ENCODE measurements around the gene F13B. TPM values are rescaled to one million over a fixed set of nuclear protein-coding genes. Genes with fewer than 3 reads are reported as not detected.

F13B gene, protein sequence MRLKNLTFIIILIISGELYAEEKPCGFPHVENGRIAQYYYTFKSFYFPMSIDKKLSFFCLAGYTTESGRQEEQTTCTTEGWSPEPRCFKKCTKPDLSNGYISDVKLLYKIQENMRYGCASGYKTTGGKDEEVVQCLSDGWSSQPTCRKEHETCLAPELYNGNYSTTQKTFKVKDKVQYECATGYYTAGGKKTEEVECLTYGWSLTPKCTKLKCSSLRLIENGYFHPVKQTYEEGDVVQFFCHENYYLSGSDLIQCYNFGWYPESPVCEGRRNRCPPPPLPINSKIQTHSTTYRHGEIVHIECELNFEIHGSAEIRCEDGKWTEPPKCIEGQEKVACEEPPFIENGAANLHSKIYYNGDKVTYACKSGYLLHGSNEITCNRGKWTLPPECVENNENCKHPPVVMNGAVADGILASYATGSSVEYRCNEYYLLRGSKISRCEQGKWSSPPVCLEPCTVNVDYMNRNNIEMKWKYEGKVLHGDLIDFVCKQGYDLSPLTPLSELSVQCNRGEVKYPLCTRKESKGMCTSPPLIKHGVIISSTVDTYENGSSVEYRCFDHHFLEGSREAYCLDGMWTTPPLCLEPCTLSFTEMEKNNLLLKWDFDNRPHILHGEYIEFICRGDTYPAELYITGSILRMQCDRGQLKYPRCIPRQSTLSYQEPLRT
- total RNA-seq, result not detected in 2 replicates

DNA sequence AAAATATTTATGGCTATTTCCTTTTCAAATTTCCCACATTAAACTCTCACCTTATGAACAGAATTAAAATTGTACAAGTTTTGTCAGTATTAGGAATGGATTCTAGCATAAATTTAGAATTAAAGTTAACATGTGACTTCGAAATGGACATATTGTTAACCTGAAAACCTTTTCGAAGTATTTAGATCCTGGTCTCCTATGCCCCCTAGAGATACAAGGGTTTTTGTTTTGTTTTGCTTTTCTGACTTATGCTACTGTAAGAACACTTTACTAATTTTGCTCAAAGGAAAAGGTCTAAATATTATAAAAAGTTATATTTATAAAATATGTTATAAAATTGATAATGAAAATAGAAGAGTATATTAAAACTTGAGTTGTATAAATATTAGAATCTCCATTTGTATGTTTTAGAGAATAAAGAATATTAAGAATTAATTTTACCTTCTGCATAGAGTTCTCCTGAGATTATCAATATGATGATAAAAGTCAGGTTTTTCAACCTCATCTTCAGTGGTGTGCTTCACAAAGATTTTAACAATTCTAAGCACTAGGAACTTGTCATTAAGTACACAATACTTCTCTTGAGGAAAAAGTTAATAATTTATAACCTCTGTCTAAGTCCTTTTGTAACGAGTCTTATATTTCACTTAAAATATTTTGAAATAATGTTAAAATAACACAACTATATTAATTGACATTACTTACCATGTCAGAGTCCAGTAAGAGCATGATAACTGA is at the start of gene F13B:
Gene F13B, minus strand, starts transcription at position 542 of the 738 bp plus-strand sequence. Its CDS starts 37 bp downstream, at position 505.
- Histone ChIP-seq H3K36me3 (ENCODE audit: control insufficient read depth, insufficient read depth, low read length) (no peaks in the 10 kb centered on the region), H3K4me3 (ENCODE audit: low read depth, low read length) (no peak within 1 kb of the TSS), H3K27me3 (ENCODE audit: control insufficient read depth, insufficient read depth, low read length) (no peaks in the 10 kb centered on the region)
- no peak for DNase-seq (ENCODE audit: low read depth)
- TF ChIP-seq, protein P1, sequence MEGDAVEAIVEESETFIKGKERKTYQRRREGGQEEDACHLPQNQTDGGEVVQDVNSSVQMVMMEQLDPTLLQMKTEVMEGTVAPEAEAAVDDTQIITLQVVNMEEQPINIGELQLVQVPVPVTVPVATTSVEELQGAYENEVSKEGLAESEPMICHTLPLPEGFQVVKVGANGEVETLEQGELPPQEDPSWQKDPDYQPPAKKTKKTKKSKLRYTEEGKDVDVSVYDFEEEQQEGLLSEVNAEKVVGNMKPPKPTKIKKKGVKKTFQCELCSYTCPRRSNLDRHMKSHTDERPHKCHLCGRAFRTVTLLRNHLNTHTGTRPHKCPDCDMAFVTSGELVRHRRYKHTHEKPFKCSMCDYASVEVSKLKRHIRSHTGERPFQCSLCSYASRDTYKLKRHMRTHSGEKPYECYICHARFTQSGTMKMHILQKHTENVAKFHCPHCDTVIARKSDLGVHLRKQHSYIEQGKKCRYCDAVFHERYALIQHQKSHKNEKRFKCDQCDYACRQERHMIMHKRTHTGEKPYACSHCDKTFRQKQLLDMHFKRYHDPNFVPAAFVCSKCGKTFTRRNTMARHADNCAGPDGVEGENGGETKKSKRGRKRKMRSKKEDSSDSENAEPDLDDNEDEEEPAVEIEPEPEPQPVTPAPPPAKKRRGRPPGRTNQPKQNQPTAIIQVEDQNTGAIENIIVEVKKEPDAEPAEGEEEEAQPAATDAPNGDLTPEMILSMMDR (IDR thresholded peaks at IDR 0.05; ENCODE audit: insufficient read depth, low read length, poor library complexity, severe bottlenecking), result no peak

DNA sequence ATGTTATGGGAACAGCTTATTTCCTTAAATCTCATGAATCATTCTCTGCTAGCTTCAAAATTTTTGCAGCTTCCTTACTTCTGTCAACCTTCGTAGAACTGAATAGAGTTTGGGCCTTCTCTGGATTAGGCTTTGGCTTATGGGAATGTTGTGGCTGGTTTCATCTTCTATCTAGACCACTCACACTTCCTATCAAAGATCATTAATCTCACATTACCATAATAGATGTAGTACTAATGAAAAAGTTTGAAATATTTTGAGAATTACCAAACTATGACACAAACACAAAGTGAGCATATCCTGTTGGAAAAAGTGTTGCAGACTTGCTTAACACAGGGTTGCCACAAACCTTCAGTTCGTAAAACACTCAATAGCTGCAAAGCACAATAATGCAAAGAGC is 49.1 kb upstream of the F13B start:
- TF ChIP-seq, protein P1 (IDR thresholded peaks at IDR 0.05; ENCODE audit: insufficient read depth, low read length, poor library complexity, severe bottlenecking), result no peak
- H3K36me3 ChIP-seq (ENCODE audit: control insufficient read depth, insufficient read depth, low read length), result no peaks in the 10 kb centered on the region
- H3K4me3 ChIP-seq (ENCODE audit: low read depth, low read length), result no peak overlapping the region
- no peak for DNase-seq (ENCODE audit: low read depth)
- H3K27me3 ChIP-seq (ENCODE audit: control insufficient read depth, insufficient read depth, low read length), result no peaks in the 10 kb centered on the region

DNA sequence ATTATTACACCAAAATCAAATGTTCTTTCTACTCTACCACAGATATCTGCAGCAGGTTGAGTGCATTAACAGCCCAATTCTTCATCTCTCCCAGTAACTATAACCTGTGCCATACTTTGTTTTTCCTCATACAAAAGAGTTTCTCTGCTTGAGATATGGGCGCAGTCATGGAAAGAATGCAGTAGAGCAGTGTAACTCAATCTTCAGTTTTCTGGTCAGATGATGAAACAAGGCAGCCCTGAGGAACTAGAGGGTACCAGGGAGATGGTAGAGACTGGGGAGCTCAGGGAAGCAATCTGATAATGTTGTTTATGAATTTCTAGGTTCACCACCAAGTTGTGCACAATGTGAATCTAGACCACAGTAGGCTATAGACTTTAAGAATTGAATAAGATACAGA is 39.8 kb upstream of the F13B start:
- Histone ChIP-seq H3K4me3 (ENCODE audit: low read depth, low read length) (no peak overlapping the region), H3K36me3 (ENCODE audit: control insufficient read depth, insufficient read depth, low read length) (no peaks in the 10 kb centered on the region), H3K27me3 (ENCODE audit: control insufficient read depth, insufficient read depth, low read length) (no peaks in the 10 kb centered on the region)
- TF ChIP-seq, protein P1 (IDR thresholded peaks at IDR 0.05; ENCODE audit: insufficient read depth, low read length, poor library complexity, severe bottlenecking), result no peak
- DNase-seq (ENCODE audit: low read depth), result no peak

DNA sequence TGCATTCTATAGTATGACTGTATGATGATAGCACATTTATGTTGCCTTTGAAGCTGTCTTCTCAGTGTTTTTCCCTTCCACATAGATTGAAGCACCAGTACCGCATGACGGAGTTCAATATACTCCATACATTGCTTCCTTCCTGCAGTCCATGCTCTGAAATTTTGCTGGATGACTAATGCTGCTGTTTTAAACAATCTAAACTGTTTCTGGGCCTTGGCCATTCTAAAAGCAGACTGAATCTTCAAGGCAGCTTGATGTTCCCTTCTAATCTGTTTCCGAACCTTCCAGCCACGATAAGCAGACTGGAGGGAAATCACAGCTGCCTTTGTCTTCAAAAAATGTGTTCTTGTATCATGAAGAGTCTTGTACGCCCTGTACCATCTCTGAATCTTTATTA is 36.2 kb upstream of the F13B start:
- H3K36me3 ChIP-seq (ENCODE audit: control insufficient read depth, insufficient read depth, low read length), result no peaks in the 10 kb centered on the region
- TF ChIP-seq, protein P1 (IDR thresholded peaks at IDR 0.05; ENCODE audit: insufficient read depth, low read length, poor library complexity, severe bottlenecking), result no peak
- no peak overlapping the region for H3K4me3 ChIP-seq (ENCODE audit: low read depth, low read length)
- H3K27me3 ChIP-seq (ENCODE audit: control insufficient read depth, insufficient read depth, low read length), result no peaks in the 10 kb centered on the region
- DNase-seq (ENCODE audit: low read depth), result no peak

DNA sequence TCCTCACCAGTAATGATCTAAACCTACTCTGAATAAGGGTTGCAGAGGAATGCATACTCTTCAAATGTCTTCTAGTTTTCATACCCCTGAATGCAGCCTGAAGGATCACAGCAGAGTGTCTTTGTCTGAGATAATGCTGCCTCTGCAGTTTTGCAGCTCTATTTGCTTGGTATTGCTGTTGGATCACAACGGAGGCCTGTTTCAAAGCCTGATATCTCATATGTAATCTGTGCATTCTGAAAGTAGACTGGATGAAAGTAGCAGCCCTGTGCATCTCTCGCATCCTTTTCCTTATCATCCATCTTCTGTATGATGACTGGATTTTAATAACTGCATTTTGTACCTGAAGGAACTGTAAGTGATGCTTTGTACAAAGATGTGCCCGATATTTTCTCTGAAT is 34.9 kb upstream of the F13B start:
- TF ChIP-seq, protein P1 (IDR thresholded peaks at IDR 0.05; ENCODE audit: insufficient read depth, low read length, poor library complexity, severe bottlenecking), result no peak
- H3K4me3 ChIP-seq (ENCODE audit: low read depth, low read length), result no peak overlapping the region
- no peak for DNase-seq (ENCODE audit: low read depth)
- no peaks in the 10 kb centered on the region for H3K36me3 ChIP-seq (ENCODE audit: control insufficient read depth, insufficient read depth, low read length)
- no peaks in the 10 kb centered on the region for H3K27me3 ChIP-seq (ENCODE audit: control insufficient read depth, insufficient read depth, low read length)

All from kidney epithelial cell (primary cell).